SK-N-MC (cell line): ENCODE measurements around the gene RNF144A.

Experiments used
- DNase-seq: peaks from one replicate; pipeline ENCODE4 v3.0.0-alpha.2; 2011; ENCODE audit warnings: low read depth, low spot score
- H3K27ac ChIP-seq: fragments of 200-600 bp; sonication (generic); 2 replicates; pipeline ENCODE4 v1.5.1; 2016; ENCODE audit warnings: mixed run types
- H3K36me3 ChIP-seq: fragments of 200-600 bp; sonication (generic); 2 replicates; pipeline ENCODE4 v1.6.1; 2017; ENCODE audit warnings: antibody characterized with exemption, low read length, mixed read lengths; ENCODE audit not compliant: insufficient read depth
- H3K4me3 ChIP-seq: fragments of 200-600 bp; sonication (generic); 2 replicates; pipeline ENCODE4 v1.5.1; 2016
- H3K9ac ChIP-seq: fragments of 200-600 bp; sonication (generic); 2 replicates; pipeline ENCODE4 v1.8.0; 2017; ENCODE audit warnings: mixed run types, mixed read lengths; ENCODE audit not compliant: insufficient read length
- H3K9me3 ChIP-seq: fragments of 200-600 bp; sonication (generic); 2 replicates; pipeline ENCODE4 v1.6.1; 2017; ENCODE audit warnings: low read depth, mild to moderate bottlenecking, antibody characterized with exemption, low read length, moderate library complexity, mixed read lengths
- EZH2 ChIP-seq: fragments of 200-600 bp; sonication (generic); IDR thresholded peaks from one replicate; pipeline ENCODE4 v1.6.1; 2017; ENCODE audit warnings: antibody characterized with exemption
- FOXP2 ChIP-seq: optimal IDR thresholded peaks from 2 replicates; pipeline ENCODE3; 2011; ENCODE audit warnings: mild to moderate bottlenecking, moderate library complexity; ENCODE audit not compliant: insufficient read depth; ENCODE audit errors: extremely low read length, control extremely low read depth
- POLR2AphosphoS5 ChIP-seq: IDR thresholded peaks from 2 replicates; pipeline ENCODE4 v1.6.1; 2012; ENCODE audit warnings: mild to moderate bottlenecking, low read depth, low read length, borderline replicate concordance

RNF144A gene

GRCh38 chr2:7025082-7025481, 107.9 kb downstream of the RNF144A start:
- Histone ChIP-seq H3K4me3 (no peak overlapping the region), H3K9me3 (no peaks in the 10 kb centered on the region), H3K9ac (no peak overlapping the region), H3K36me3 (peaks cover 28% of the 10 kb centered on the region), H3K27ac (no peak overlapping the region)
- no peak for DNase-seq
- TF ChIP-seq EZH2 = no peak
- TF ChIP-seq POLR2AphosphoS5 = no peak
- TF ChIP-seq FOXP2 = no peak

GRCh38 chr2:7026742-7027141, 109.5 kb downstream of the RNF144A start:
- DNase-seq = no peak
- Histone ChIP-seq H3K9ac (no peak overlapping the region), H3K36me3 (peaks cover 36% of the 10 kb centered on the region), H3K27ac (no peak overlapping the region), H3K4me3 (no peak overlapping the region), H3K9me3 (no peaks in the 10 kb centered on the region)
- TF ChIP-seq POLR2AphosphoS5 = no peak

GRCh38 chr2:7027411-7027810, 110.2 kb downstream of the RNF144A start:
- DNase-seq = no peak

GRCh38 chr2:7027956-7028655, 110.9 kb downstream of the RNF144A start:
- H3K36me3 ChIP-seq = peaks cover 45% of the 10 kb centered on the region
- H3K9me3 ChIP-seq = no peaks in the 10 kb centered on the region
- DNase-seq = no peak
- H3K27ac ChIP-seq = no peak overlapping the region
- TF ChIP-seq EZH2 (no peak), FOXP2 (no peak), POLR2AphosphoS5 (no peak)
- no peak overlapping the region for H3K4me3 ChIP-seq
- H3K9ac ChIP-seq = no peak overlapping the region

More at GRCh38 chr2:7027411-7027810, 110.2 kb downstream of the RNF144A start:
- peaks cover 40% of the 10 kb centered on the region for H3K36me3 ChIP-seq
- no peaks in the 10 kb centered on the region for H3K9me3 ChIP-seq
- no peak overlapping the region for H3K27ac ChIP-seq
- TF ChIP-seq EZH2 = no peak
- TF ChIP-seq FOXP2 = no peak
- no peak for TF ChIP-seq POLR2AphosphoS5
- H3K4me3 ChIP-seq = no peak overlapping the region
- no peak overlapping the region for H3K9ac ChIP-seq

- H3K27ac ChIP-seq = no peak overlapping the region
- H3K9me3 ChIP-seq = no peaks in the 10 kb centered on the region
- DNase-seq = no peak
- no peak overlapping the region for H3K4me3 ChIP-seq
- H3K9ac ChIP-seq = no peak overlapping the region
- no peak for TF ChIP-seq FOXP2
- TF ChIP-seq POLR2AphosphoS5 = no peak
- TF ChIP-seq EZH2 = no peak
- peaks cover 40% of the 10 kb centered on the region for H3K36me3 ChIP-seq
Measured at GRCh38 chr2:7028846-7029245, 111.6 kb downstream of the RNF144A start.

- H3K27ac ChIP-seq = no peak overlapping the region
Measured at GRCh38 chr2:7029291-7030059, 112.3 kb downstream of the RNF144A start.

GRCh38 chr2:7030810-7031209, 113.6 kb downstream of the RNF144A start:
- Histone ChIP-seq H3K9me3 (no peaks in the 10 kb centered on the region), H3K9ac (no peak overlapping the region), H3K4me3 (no peak overlapping the region), H3K36me3 (peaks cover 28% of the 10 kb centered on the region; the same call in 1 of the 2 replicates), H3K27ac (no peak overlapping the region)
- DNase-seq = no peak
- no peak for TF ChIP-seq POLR2AphosphoS5
- no peak for TF ChIP-seq FOXP2
- no peak for TF ChIP-seq EZH2

More at GRCh38 chr2:7029291-7030059, 112.3 kb downstream of the RNF144A start:
- no peak for DNase-seq
- Histone ChIP-seq H3K9ac (no peak overlapping the region), H3K9me3 (no peaks in the 10 kb centered on the region), H3K4me3 (no peak overlapping the region), H3K36me3 (peaks cover 36% of the 10 kb centered on the region)
- TF ChIP-seq EZH2 (no peak), FOXP2 (no peak), POLR2AphosphoS5 (no peak)

GRCh38 chr2:7031547-7032245, 114.5 kb downstream of the RNF144A start:
- no peak for DNase-seq
- Histone ChIP-seq H3K4me3 (no peak overlapping the region), H3K9ac (no peak overlapping the region), H3K27ac (no peak overlapping the region), H3K36me3 (peaks cover 28% of the 10 kb centered on the region; the same call in 1 of the 2 replicates), H3K9me3 (no peaks in the 10 kb centered on the region)
- TF ChIP-seq POLR2AphosphoS5 (no peak), EZH2 (no peak), FOXP2 (peak; percentile 55)

- H3K27ac ChIP-seq = no peak overlapping the region
- H3K36me3 ChIP-seq = peaks cover 28% of the 10 kb centered on the region; the same call in 1 of the 2 replicates
- no peak overlapping the region for H3K4me3 ChIP-seq
- TF ChIP-seq POLR2AphosphoS5 = no peak
- no peak for DNase-seq
- no peaks in the 10 kb centered on the region for H3K9me3 ChIP-seq
- H3K9ac ChIP-seq = no peak overlapping the region
Measured at GRCh38 chr2:7032371-7032770, 115.2 kb downstream of the RNF144A start.
